Activated CD4-positive, alpha-beta T cell treated with anti-CD3 and anti-CD28 coated beads, Interleukin-2, amount 10 ng/mL, durations not matched to agents 24 days and 14 days (primary cell): ENCODE results near the gene SASS6. TPM values are rescaled to one million over a fixed set of nuclear protein-coding genes. Genes with fewer than 3 reads are reported as not detected.

Experiments used
- DNase-seq: peaks from one replicate; pipeline ENCODE4 v3.0.0; 2022
- H3K27ac Mint-ChIP-seq: one replicate; pipeline ENCODE4 v1.8.0; 2022; ENCODE audit warnings: mild to moderate bottlenecking, mixed read lengths
- H3K27me3 Mint-ChIP-seq: one replicate; pipeline ENCODE4 v1.8.0; 2022; ENCODE audit warnings: mixed read lengths
- H3K36me3 Mint-ChIP-seq: one replicate; pipeline ENCODE4 v1.8.0; 2022; ENCODE audit warnings: low read depth, mild to moderate bottlenecking, mixed read lengths
- H3K4me1 Mint-ChIP-seq: one replicate; pipeline ENCODE4 v1.8.0; 2021; ENCODE audit warnings: mixed read lengths
- H3K4me3 Mint-ChIP-seq: one replicate; pipeline ENCODE4 v1.8.0; 2022; ENCODE audit warnings: mild to moderate bottlenecking, moderate library complexity, mixed read lengths
- H3K9me3 Mint-ChIP-seq: one replicate; pipeline ENCODE4 v1.8.0; 2021; ENCODE audit warnings: mixed read lengths
- intact Hi-C: fragments of 100-400 bp; cut with micrococcal nuclease; formaldehyde crosslinking; loops from one replicate; pipeline ENCODE4 v1.15.1; 2023
- total RNA-seq: library from RNA; stranded (reverse); gene quantifications from 2 replicates; pipeline ENCODE4 v1.2.3, GENCODE V29; 2022

The SASS6 gene
- total RNA-seq, 1 donor from 2014 or later: 17.2 TPM

DNA sequence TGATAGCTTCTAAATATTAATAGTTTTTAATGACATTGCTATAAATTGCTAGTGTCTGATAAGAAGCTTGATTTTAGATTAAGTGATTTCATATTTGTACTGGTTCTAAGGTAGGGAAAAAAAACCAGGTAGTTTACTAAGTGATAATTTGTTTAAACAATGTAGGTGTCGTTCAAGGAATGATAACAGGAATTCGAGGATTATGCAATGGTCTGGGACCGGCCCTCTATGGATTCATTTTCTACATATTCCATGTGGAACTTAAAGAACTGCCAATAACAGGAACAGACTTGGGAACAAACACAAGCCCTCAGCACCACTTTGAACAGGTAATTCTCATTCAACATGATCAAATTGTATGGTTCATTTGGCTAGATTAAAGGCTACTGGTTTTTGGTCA is 52.4 kb downstream of the SASS6 start:
- Mint-ChIP-seq H3K9me3 (no peaks in the 10 kb centered on the region), H3K27ac (no peak overlapping the region), H3K27me3 (no peaks in the 10 kb centered on the region), H3K4me1 (peaks cover 5% of the 10 kb centered on the region), H3K36me3 (peaks cover 39% of the 10 kb centered on the region), H3K4me3 (no peak overlapping the region)
- DNase-seq: no peak
- intact Hi-C loops: no loop called here

DNA sequence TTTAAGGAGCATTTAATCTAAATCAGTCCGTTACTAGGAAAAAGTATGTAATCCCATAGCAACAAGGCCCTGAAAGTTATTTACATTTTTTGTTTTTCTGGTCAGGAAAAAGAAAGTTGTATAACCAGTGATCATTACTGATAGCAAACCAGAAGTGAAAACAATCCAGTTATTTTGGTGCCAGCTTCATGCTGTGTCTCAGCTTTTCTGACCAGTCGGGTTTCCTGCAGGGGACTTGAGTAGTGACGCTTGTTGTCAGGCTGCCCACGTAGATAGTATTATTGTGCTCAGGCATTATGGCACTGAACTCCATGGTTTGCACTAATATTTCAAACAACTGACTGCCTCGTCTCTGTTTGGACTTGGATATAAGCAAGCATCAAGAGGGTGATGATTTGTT is 55.2 kb downstream of the SASS6 start:
- peaks cover 56% of the 10 kb centered on the region for H3K36me3 Mint-ChIP-seq

DNA sequence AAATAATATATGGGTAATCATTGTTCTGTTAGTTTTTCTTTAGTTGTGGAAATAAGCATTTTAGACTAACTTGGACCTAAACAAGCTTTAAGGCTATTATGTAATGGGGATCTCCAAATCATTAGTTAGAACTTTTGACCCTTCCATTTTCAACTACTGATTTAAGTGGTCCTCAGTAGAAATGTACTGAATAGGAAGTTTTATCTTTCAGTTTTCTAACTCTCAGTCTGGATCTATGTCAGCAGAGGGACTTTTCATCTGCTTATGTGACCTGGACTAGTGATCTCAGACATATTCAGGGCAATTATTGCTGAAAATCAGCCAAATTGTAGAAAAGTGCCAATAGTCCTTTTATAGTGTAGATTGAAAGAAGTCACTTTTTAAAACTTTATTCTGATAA is 56.0 kb downstream of the SASS6 start:
- peaks cover 12% of the 10 kb centered on the region for H3K4me1 Mint-ChIP-seq
- no peaks in the 10 kb centered on the region for H3K9me3 Mint-ChIP-seq
- no peak overlapping the region for H3K27ac Mint-ChIP-seq
- H3K36me3 Mint-ChIP-seq: peaks cover 58% of the 10 kb centered on the region
- DNase-seq: no peak
- no peaks in the 10 kb centered on the region for H3K27me3 Mint-ChIP-seq
- H3K4me3 Mint-ChIP-seq: no peak overlapping the region
- intact Hi-C loops: no loop called here

More for the DNA sequence above, 55.2 kb downstream of the SASS6 start:
- intact Hi-C loops: no loop called here
- DNase-seq: no peak
- H3K27me3 Mint-ChIP-seq: no peaks in the 10 kb centered on the region
- H3K4me3 Mint-ChIP-seq: no peak overlapping the region
- H3K9me3 Mint-ChIP-seq: no peaks in the 10 kb centered on the region
- H3K27ac Mint-ChIP-seq: no peak overlapping the region
- H3K4me1 Mint-ChIP-seq: peaks cover 9% of the 10 kb centered on the region

DNA sequence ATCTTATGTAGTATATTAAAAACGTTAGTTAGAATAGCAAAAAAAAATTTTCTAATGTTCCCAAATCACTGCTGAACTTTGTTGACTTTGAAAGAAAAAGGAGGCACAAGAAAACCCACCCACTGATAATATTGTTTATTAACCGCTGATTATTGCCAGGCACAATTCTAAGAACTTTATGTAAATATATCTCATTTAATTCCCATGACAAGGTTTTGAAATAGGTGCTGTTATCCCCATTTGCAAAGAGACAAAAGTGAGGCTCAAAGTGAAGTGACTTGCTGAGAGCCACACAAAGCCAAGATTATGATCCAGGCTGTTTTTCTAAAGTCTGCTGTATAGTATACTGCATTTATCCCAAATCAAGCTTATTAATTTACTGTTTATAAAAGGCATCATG is 56.4 kb downstream of the SASS6 start:
- Mint-ChIP-seq H3K36me3 (peaks cover 60% of the 10 kb centered on the region), H3K27me3 (no peaks in the 10 kb centered on the region), H3K4me3 (no peak overlapping the region), H3K27ac (no peak overlapping the region), H3K4me1 (peaks cover 12% of the 10 kb centered on the region), H3K9me3 (no peaks in the 10 kb centered on the region)
- no peak for DNase-seq
- intact Hi-C loops: no loop called here

DNA sequence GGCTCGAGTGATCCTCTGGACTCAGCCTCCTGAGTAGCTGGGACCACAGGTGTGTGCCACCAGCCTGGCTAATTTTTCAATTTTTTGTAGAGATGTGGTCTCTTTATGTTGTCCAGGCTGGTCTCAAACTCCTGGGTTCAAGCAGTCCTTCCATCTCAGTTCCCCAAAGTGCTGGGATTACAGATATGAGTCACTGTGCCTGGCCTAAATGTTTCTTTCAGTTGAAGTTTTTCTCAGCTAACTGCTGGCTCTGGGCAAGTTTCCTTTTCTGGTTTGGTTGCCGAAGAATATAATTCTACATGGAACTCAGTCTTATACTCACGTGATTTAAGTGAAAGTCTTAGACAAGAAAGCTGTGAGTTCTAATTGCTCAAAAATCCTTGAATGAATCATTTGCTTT is 57.0 kb downstream of the SASS6 start:
- Mint-ChIP-seq H3K9me3 (no peaks in the 10 kb centered on the region), H3K4me3 (no peak overlapping the region), H3K36me3 (peaks cover 63% of the 10 kb centered on the region), H3K4me1 (peaks cover 14% of the 10 kb centered on the region), H3K27me3 (no peaks in the 10 kb centered on the region), H3K27ac (no peak overlapping the region)
- intact Hi-C loops: no loop called here
- no peak for DNase-seq

DNA sequence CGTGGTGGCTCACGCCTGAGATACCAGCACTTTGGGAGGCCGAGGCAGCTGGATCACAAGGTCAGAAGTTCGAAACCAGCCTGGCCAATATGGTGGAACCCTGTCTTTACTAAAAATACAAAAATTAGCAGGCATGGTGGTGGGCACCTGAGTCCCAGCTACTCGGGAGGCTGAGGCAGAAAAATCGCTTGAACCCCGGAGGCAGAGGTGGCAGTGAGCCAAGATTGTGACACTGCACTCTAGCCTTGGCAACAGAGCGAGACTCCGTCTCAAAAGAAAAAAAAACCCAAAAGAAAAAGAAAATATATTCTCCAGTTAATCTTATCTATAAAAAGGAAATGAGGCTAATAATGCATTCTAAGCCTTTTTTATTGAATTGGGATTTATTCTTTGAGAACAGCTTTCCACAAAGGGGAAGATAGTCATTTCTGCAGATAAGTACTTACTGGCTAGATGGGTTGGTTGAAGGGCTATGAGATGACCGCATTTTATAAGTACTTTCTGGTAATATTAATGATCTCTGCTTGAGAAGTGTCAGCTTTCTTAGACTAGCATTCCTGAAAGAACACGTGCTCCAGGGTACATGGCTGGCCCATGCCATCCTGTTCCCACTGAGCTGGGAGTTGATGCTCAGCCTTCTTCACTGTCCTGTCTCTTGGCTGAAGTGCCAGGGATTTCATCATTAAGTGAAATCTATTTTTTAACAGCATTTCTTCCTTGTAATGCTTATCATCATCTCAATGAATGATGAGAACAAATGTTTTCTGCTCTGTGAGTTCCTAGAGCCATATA is 57.9 kb downstream of the SASS6 start:
- peaks cover 65% of the 10 kb centered on the region for H3K36me3 Mint-ChIP-seq
- no peak overlapping the region for H3K27ac Mint-ChIP-seq
- peaks cover 19% of the 10 kb centered on the region for H3K4me1 Mint-ChIP-seq
- no peaks in the 10 kb centered on the region for H3K27me3 Mint-ChIP-seq
- DNase-seq: no peak
- H3K4me3 Mint-ChIP-seq: no peak overlapping the region
- intact Hi-C loops: no loop called here
- no peaks in the 10 kb centered on the region for H3K9me3 Mint-ChIP-seq

DNA sequence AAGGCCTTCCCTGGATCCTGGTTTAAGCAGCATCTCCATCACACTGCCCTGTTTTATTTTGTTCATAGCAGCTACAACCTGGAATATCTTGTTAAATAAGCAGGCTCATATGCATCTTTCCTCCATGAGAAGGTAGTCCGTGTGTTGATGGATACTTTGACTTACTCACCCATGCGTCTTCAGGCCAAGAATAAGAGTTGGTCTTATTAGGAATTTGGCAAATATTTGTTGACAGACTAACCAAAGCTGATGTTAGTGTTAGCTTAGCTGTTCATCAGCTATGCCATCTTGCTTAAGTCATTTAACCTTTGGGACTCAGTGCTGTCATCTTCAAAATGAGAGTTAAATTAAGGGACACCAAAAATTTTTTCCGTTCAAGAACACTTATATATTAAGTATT is 59.2 kb downstream of the SASS6 start:
- Mint-ChIP-seq H3K9me3 (no peaks in the 10 kb centered on the region), H3K27ac (no peak overlapping the region), H3K27me3 (no peaks in the 10 kb centered on the region), H3K4me3 (no peak overlapping the region), H3K36me3 (peaks cover 66% of the 10 kb centered on the region), H3K4me1 (peaks cover 17% of the 10 kb centered on the region)
- intact Hi-C loops: no loop called here
- no peak for DNase-seq

DNA sequence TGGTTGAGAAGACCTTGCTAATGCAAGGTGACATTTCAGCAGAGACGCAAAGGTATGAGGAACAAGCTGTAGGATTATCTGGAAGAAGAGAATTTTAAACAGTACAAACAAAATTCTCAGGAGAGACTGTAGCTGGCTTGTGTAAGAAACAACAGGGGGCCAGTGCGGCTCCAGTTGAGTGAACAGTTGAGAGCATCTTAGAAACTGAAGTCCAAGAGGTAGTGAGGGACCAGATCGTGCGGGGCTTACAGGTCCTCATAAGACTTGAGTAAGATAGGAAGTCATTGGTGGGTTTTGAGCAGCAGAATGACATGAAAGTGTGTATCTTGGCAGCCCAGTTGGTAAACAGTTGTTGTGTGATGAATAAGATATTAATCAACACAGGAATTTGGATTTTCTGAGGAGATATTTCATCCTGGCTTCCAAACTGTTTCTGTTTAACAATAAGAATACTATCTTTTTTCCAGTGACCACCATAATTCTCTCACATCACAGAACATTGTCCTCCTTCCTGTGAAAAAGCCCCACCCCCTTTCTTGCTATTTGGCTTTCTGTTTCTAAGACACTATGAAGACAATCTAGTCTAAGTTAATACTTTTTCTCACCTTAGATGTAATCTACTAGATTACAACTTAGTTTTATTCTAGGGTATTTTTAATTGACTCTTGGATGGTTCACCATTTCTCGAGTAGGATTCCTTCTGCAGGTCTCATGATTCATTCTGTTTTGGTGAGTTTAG is 62.4 kb downstream of the SASS6 start:
- Mint-ChIP-seq H3K36me3 (peaks cover 72% of the 10 kb centered on the region), H3K9me3 (no peaks in the 10 kb centered on the region), H3K27me3 (no peaks in the 10 kb centered on the region), H3K4me1 (peaks cover 18% of the 10 kb centered on the region), H3K27ac (peak overlapping the region; percentile 18), H3K4me3 (no peak overlapping the region)
- no peak for DNase-seq
- intact Hi-C loops: no loop called here

DNA sequence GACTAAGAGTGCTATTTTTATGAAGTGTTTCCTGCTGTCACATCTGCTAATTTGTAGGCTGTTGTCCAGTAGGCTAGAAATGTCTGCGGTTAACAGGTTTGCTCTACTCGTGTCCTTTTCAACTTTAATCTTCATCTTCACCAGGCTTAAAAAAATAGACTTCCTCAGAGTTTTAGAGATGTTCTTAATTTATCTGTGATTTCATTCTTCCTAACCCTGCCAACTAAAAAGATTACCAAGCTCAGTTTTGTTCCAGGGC is 66.8 kb downstream of the SASS6 start:
- Mint-ChIP-seq H3K4me3 (no peak overlapping the region), H3K27ac (peak overlapping the region; percentile 68), H3K9me3 (no peaks in the 10 kb centered on the region), H3K27me3 (no peaks in the 10 kb centered on the region), H3K4me1 (peaks cover 19% of the 10 kb centered on the region), H3K36me3 (peaks cover 67% of the 10 kb centered on the region)
- no peak for DNase-seq
- intact Hi-C loops: no loop called here

DNA sequence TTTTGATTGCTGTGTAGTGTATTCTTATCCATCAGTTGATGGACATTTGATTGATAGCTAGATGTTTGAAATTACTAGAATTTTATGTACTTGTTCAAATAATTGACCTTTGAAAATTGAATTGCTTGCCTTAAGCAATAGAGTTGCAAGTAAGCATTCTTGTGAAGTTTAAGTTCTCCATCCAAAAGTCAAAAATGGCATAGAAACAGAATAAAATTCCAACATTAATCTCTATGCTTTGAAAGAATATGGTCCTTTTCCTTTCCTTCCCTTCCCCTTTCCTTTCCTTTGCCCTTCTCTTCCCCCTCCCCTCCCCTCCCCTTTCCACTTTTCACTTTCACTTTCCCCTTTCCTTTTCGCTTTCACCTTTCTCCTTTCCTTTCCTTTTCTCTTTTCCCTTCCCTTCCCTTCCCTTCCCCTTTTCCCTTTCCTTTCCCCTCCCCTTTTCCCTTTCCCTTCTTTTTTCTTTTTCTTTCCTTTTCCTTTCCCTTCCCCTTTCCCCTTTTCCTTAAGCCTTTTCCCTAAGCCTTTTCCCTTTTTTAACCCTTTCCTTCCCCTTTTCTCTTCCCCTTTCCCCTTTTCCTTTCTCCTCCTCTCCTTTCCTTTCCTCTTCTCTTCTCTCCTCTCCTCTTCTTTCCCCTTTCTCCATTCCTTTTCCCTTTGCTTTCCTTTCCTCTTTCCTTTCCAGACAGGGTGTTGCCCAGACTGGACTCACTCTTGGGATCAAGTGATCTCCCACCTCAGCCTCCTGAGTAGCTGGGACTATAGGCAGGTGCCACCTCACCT is 67.4 kb downstream of the SASS6 start:
- H3K27ac Mint-ChIP-seq: peak overlapping the region; percentile 68
- no peak overlapping the region for H3K4me3 Mint-ChIP-seq
- H3K36me3 Mint-ChIP-seq: peaks cover 68% of the 10 kb centered on the region
- H3K4me1 Mint-ChIP-seq: peaks cover 21% of the 10 kb centered on the region
- intact Hi-C loops: no loop called here
- no peak for DNase-seq
- no peaks in the 10 kb centered on the region for H3K9me3 Mint-ChIP-seq
- H3K27me3 Mint-ChIP-seq: no peaks in the 10 kb centered on the region

DNA sequence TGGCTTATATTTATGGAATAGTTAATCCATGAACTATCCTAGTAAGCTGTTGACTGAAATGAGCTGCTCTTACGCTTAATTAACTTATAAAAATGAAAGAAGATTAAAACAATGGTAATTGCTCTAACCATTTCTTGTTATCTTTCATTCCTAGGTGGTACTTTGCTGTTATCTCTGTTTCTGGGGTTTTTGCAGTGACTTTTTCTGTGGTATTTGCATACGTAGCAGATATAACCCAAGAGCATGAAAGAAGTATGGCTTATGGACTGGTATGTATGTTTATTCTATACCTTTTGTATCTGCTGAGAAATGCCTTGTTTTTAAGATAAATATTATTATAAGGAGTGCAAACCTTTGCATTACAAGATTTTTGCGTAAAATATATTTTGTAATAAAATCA is 71.0 kb downstream of the SASS6 start:
- Mint-ChIP-seq H3K27ac (no peak overlapping the region), H3K27me3 (no peaks in the 10 kb centered on the region), H3K4me1 (peaks cover 16% of the 10 kb centered on the region), H3K36me3 (peaks cover 53% of the 10 kb centered on the region), H3K4me3 (no peak overlapping the region), H3K9me3 (no peaks in the 10 kb centered on the region)
- intact Hi-C loops: no loop called here
- DNase-seq: no peak

DNA sequence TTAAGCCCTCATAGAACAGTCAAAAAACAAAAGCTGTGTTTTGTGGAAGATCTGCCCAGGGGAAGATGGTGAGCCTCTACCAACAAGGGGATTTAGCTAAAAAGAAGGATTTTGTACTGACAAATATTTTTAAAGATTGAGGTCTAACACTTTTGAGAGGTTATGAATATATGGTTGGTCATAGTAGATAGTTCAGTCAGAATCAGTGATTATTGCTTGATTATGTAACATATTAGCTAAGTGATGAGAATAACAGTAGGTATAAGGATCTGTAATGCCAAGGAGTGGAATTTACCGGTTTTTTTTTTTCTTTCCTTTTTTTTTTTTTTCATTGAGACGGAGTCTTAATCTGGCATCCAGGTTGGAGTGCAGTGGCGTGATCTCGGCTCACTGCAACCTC is 79.0 kb downstream of the SASS6 start:
- H3K4me1 Mint-ChIP-seq: peaks cover 22% of the 10 kb centered on the region
- no peak overlapping the region for H3K4me3 Mint-ChIP-seq
- no peak overlapping the region for H3K27ac Mint-ChIP-seq

DNA sequence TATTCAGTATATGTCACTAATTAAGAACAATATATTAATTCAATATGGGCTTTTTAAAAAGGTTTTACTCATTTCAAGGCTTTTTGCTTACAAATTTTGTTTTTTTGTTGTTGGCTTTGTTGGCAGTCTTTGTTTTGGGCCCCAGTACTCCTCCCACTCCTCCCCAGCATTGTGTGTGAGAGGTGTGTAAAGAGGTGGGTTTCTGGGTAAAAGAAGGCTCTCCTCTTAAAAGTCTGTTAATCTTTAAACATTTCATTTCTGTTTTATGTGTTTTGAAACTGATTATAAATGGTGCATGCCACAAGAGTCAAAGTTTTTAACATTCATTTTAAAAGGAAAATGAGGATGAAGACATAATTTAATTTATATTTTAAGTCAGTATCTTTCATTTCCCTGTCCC is 79.6 kb downstream of the SASS6 start:
- Mint-ChIP-seq H3K9me3 (no peaks in the 10 kb centered on the region), H3K4me1 (peaks cover 27% of the 10 kb centered on the region), H3K27me3 (no peaks in the 10 kb centered on the region), H3K36me3 (peaks cover 40% of the 10 kb centered on the region), H3K27ac (no peak overlapping the region), H3K4me3 (no peak overlapping the region)
- no peak for DNase-seq
- intact Hi-C loops: loop anchor here (5.0 kb wide), 1 partner anchor 34 kb away; no protein-coding TSS in a partner anchor

More for the DNA sequence above, 79.0 kb downstream of the SASS6 start:
- intact Hi-C loops: loop anchor here (5.0 kb wide), 1 partner anchor 34 kb away; no protein-coding TSS in a partner anchor
- peaks cover 37% of the 10 kb centered on the region for H3K36me3 Mint-ChIP-seq
- H3K9me3 Mint-ChIP-seq: no peaks in the 10 kb centered on the region
- no peaks in the 10 kb centered on the region for H3K27me3 Mint-ChIP-seq
- DNase-seq: no peak

DNA sequence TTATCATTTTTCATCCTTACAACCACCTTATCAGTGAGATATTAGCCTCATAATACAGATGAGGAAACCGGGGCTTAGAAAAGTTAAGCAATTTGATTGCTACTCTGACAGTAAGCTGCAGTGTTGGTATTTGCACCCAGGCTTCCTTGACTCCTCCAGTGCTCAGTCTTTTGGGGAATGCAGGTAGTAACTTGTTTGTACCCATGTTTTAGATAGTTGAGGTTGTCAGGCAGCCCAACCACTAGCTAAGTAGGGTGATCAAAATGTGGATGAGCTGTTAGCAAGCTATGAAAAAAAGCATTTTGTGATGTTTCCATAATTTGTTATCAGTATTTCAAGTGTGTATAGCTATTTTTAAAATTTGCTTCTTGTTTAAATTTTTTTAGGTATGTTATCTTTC is 80.8 kb downstream of the SASS6 start:
- H3K27me3 Mint-ChIP-seq: no peaks in the 10 kb centered on the region
- no peaks in the 10 kb centered on the region for H3K9me3 Mint-ChIP-seq
- H3K4me3 Mint-ChIP-seq: no peak overlapping the region
- intact Hi-C loops: loop anchor here (5.0 kb wide), 1 partner anchor 35 kb away; no protein-coding TSS in a partner anchor
- no peak for DNase-seq
- peaks cover 36% of the 10 kb centered on the region for H3K36me3 Mint-ChIP-seq
- H3K4me1 Mint-ChIP-seq: peaks cover 33% of the 10 kb centered on the region
- no peak overlapping the region for H3K27ac Mint-ChIP-seq
